GM12878 (cell line): Measurements from ENCODE around the gene AKAP13.

Experiments used
- CTCF ChIP-seq, 3 experiments: IDR thresholded peaks in 2 of 3; conservative IDR thresholded peaks in 1 of 3; 2 replicates each; pipeline ENCODE4 v1.5.1; 2011; ENCODE audit warnings: low read depth in 3 of 3, low read length in 3 of 3, mild to moderate bottlenecking in 3 of 3, control low read depth in 2 of 3, moderate library complexity in 2 of 3, inconsistent platforms in 1 of 3, mixed read lengths in 1 of 3; ENCODE audit not compliant: control insufficient read depth in 2 of 3, insufficient read depth in 1 of 3; ENCODE audit errors: extremely low read depth in 1 of 3
- EZH2 ChIP-seq: IDR thresholded peaks from 2 replicates; pipeline ENCODE4 v1.6.1; 2012; ENCODE audit warnings: low read depth, mild to moderate bottlenecking, control low read depth, inconsistent platforms, low read length, borderline replicate concordance; ENCODE audit not compliant: control insufficient read depth
- HCFC1 ChIP-seq: fragments of 150-350 bp; IDR thresholded peaks from 2 replicates; pipeline ENCODE4 v1.6.1; 2014; ENCODE audit warnings: low read length
- IKZF2 ChIP-seq, 2 experiments: fragments of 450-650 bp; IDR thresholded peaks; 2 replicates each; pipeline ENCODE4 v1.6.1; 2017; ENCODE audit warnings: mild to moderate bottlenecking in 2 of 2, moderate library complexity in 2 of 2
- MAX ChIP-seq: IDR thresholded peaks from 2 replicates; pipeline ENCODE4 v1.6.1; 2012; ENCODE audit warnings: low read depth, low read length, improper control_type of control experiment
- POLR2A ChIP-seq: IDR thresholded peaks from 2 replicates; pipeline ENCODE4 v1.6.1; 2011; ENCODE audit warnings: low read depth, mild to moderate bottlenecking, low read length
- POLR2AphosphoS5 ChIP-seq: IDR thresholded peaks from 2 replicates; pipeline ENCODE4 v1.6.1; 2011; ENCODE audit warnings: mild to moderate bottlenecking, low read length, inconsistent platforms
- SMC3 ChIP-seq: IDR thresholded peaks from 2 replicates; pipeline ENCODE4 v1.6.1; 2011; ENCODE audit warnings: low read length, improper control_type of control experiment, borderline replicate concordance
- SRF ChIP-seq, 2 experiments: IDR thresholded peaks; 2 replicates each; pipeline ENCODE4 v1.6.1; 2011; ENCODE audit warnings: low read depth in 2 of 2, low read length in 2 of 2, mild to moderate bottlenecking in 1 of 2, moderate library complexity in 1 of 2
- YY1 ChIP-seq: IDR thresholded peaks from 2 replicates; pipeline ENCODE4 v1.6.1; 2011; ENCODE audit warnings: low read depth, mild to moderate bottlenecking, low read length
- ZNF274 ChIP-seq: IDR thresholded peaks from one replicate; pipeline ENCODE4 v1.8.0; 2011; ENCODE audit not compliant: insufficient read length, insufficient read depth
- TF ChIP-seq, protein P1 (sequence below): fragments of 450-650 bp; IDR thresholded peaks from 2 replicates; pipeline ENCODE4 v1.6.1; 2017; ENCODE audit warnings: antibody characterized with exemption, mild to moderate bottlenecking, moderate library complexity

- TF ChIP-seq POLR2AphosphoS5 (no peak), ZNF274 (no peak), CTCF (IDR thresholded peaks at IDR 0.05 in 2 of 3, conservative IDR thresholded peaks at IDR 0.05 in 1 of 3; ENCODE audit: control insufficient read depth in 2 of 3, extremely low read depth in 1 of 3, insufficient read depth in 1 of 3, low read depth in 3 of 3, low read length in 3 of 3) (no peak), POLR2A (no peak), YY1 (no peak), MAX (no peak), IKZF2 (IDR thresholded peaks at IDR 0.05) (no peak), SRF (IDR thresholded peaks at IDR 0.05; ENCODE audit: low read depth in 2 of 2, low read length in 2 of 2) (no peak), HCFC1 (no peak), SMC3 (no peak), EZH2 (no peak)
- TF ChIP-seq, protein P1, sequence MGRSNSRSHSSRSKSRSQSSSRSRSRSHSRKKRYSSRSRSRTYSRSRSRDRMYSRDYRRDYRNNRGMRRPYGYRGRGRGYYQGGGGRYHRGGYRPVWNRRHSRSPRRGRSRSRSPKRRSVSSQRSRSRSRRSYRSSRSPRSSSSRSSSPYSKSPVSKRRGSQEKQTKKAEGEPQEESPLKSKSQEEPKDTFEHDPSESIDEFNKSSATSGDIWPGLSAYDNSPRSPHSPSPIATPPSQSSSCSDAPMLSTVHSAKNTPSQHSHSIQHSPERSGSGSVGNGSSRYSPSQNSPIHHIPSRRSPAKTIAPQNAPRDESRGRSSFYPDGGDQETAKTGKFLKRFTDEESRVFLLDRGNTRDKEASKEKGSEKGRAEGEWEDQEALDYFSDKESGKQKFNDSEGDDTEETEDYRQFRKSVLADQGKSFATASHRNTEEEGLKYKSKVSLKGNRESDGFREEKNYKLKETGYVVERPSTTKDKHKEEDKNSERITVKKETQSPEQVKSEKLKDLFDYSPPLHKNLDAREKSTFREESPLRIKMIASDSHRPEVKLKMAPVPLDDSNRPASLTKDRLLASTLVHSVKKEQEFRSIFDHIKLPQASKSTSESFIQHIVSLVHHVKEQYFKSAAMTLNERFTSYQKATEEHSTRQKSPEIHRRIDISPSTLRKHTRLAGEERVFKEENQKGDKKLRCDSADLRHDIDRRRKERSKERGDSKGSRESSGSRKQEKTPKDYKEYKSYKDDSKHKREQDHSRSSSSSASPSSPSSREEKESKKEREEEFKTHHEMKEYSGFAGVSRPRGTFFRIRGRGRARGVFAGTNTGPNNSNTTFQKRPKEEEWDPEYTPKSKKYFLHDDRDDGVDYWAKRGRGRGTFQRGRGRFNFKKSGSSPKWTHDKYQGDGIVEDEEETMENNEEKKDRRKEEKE: no peak
Measured at GRCh38 chr15:85727068-85727467, 346.7 kb downstream of the AKAP13 start.
